Measurements from ENCODE around the gene MYH6.
"Not testable (repeated sequence)": the region's sequence is repeated elsewhere in the genome, so short reads cannot be mapped to it uniquely, and the experiment has no call there.

Gene MYH6

DNA sequence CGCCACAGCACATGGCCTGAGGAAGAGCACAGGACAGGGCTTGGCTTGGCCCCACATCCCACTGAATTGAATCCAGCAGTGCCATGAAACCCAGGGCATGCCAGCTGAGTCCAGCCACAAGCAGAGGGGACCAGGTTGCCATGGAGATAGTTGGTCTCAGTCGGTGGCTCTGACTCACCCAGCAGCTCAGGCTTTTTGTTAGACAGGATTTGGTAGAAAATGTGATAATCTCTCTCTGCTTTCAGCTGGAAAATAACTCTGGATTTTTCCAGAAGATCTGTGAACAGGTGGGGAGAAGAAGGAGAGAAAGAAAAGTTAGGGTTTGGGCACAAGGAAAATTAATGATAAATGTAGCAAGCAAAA lies 22.6 kb upstream of the MYH6 start:
- no peak for TF ChIP-seq CTCF (IDR thresholded peaks at IDR 0.05; ENCODE audit: low read depth, low read length)
- DNase-seq (ENCODE audit: extremely low read depth, low read depth), result no peak

DNA sequence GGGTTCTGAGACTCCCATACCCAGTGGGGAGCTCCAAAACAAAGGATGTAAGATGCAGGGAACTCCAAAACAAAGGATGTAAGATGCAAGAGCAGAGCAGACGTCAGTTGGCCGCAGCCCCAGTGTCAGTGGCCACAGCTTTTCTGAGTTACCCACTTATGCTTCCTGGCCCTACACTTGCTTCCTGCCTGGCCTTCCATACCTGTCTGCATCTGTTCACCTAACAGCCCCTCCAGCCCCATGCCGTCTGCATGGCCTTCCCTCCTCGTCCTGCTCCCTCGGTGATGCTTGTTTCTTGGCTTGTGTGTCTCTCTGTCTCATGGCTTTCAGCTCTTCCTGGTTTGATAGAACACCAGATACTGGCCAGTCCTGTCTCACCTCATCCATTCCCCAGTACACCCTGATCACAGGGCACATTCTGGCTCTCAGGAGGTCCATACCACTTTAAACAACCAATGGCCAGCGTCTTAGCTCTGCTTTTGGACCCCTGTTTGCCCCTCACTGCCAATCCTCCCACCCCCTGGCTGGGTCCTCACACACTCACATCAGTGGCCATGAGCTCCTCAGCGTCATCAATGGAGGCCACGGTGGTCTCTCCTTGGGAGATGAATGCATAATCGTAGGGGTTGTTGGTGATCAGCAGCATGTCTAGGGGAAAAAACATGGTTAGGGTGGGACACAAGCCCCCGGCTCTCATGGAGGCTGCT lies 22.1 kb upstream of the MYH6 start:
- DNase-seq (ENCODE audit: extremely low read depth, low read depth), result no peak
- no peak for TF ChIP-seq CTCF (IDR thresholded peaks at IDR 0.05; ENCODE audit: low read depth, low read length)

DNA sequence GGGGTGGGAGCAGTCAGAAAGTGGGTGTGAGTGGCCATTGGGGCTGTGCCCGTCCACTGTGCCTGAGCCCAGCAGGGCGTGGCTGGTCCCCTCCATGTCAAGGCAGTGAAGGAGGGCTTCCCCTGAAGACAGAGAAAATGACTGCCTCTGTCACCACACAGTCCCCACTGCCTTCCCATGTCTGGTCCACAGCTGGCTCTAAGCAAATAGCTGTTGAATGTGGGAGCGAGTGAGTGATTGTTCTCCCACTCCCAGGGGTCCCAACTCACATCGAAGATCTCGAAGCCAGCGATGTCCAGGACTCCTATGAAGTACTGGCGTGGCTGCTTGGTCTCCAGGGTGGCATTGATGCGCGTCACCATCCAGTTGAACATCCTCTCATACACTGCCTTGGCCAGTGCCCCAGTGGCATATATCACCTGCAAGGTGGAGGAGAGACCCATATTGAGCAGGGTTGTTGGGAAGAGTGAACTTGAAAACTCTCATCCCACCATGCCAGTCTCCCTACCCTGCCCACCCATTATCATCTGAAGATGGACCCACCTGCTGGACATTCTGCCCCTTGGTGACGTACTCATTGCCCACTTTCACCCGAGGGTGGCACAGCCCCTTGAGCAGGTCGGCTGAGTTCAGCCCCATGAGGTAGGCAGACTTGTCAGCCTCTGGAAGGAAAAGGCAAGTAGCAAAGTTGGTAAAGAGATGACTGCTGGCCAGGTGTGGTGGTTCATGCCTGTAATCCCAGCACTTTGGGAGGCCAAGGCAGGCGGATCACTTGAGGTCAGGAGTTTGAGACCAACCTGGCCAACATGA lies 20.8 kb upstream of the MYH6 start:
- TF ChIP-seq CTCF (IDR thresholded peaks at IDR 0.05; ENCODE audit: low read depth, low read length), result no peak
- DNase-seq (ENCODE audit: extremely low read depth, low read depth), result no peak

DNA sequence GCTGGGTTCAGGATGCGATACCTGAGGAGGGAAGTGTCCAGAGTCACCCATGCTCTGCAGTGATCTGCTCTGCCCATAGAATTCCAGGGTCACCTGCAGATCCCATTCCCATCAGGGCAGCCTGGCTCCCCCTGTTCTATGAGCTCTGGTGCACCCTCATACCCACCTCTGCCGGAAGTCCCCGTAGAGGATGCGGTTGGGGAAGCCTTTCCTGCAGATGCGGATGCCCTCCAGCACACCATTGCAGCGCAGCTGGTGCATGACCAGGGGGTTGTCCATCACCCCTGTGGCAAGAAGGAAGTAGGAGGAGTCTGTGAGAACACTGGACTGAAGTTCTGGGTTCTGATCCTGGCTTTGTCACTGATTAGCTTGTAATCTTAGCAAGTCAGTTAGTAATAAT lies 17.7 kb upstream of the MYH6 start:
- DNase-seq (ENCODE audit: extremely low read depth, low read depth), result not testable (repeated sequence)

DNA sequence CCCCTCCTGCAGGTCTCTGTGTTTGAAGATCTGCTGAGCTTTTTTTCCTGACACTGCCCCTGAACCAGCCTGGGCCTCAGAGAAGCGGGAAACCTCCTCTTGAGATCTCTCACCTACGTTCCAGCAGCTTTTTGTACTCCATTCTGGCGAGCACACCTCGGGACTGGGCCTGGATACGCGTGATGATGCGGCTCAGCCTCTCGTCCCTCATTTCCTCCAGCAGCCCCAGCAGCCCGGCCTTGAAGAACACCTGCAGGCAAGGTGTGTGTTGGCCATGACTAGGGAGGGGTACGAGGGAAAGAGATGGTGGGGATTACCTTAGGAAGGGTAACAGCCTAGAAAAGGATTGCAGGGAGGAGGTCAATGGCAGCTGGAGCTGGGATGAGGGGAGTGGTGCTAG lies 17.1 kb upstream of the MYH6 start:
- TF ChIP-seq CTCF (IDR thresholded peaks at IDR 0.05; ENCODE audit: low read depth, low read length), result no peak
- no peak for DNase-seq (ENCODE audit: extremely low read depth, low read depth)

DNA sequence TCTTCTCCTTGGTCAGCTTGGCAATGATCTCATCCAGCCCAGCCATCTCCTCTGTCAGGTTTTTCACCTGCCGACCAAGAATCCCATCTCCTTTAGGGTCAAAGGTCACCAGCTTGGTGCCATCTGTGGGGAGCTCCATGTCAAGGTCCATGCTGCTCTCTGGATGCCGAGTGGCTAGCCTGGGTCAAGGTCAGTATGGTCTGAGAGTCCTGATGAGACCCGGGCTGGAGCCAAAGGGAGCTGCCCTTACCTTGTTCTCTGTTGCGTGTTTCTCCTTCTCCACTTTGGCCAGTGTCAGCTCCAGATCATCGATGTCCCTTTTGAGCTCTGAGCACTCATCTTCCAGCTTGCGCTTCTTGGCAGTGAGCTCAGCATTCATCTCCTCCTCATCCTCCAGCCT lies 15.6 kb upstream of the MYH6 start:
- no peak for TF ChIP-seq CTCF (IDR thresholded peaks at IDR 0.05; ENCODE audit: low read depth, low read length)
- no peak for DNase-seq (ENCODE audit: extremely low read depth, low read depth)

DNA sequence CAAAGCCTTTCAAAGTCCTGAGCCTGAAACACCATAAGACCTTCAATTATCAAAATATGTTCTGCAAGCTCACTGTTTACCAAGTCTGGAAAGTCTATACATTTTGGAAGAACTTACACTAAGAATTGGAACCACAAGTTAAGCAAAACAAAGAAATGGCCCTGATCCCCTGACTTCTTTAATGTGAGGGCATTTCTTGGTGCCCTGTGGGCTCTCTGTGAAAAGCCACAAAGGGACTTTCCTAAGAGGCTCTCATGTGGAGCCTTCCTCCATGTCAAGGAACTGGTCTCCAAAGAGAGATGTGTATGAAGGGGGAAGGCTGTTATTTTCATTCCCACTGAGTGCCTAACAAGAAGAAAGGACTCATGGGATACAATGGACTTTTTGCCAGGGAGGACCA lies 13.5 kb upstream of the MYH6 start:
- TF ChIP-seq CTCF (IDR thresholded peaks at IDR 0.05; ENCODE audit: low read depth, low read length), result no peak
- DNase-seq (ENCODE audit: extremely low read depth, low read depth), result no peak

GRCh38 chr14:23419646-23420045 lies 11.6 kb upstream of the MYH6 start:
- not testable (repeated sequence) for DNase-seq (ENCODE audit: extremely low read depth, low read depth)

All from AG09319 (cell line).